Central memory CD8-positive, alpha-beta T cell (primary cell): ENCODE measurements around the gene KRTAP10-12.

Experiments
- ATAC-seq: fragments of 150-1000 bp; cut with Tn5 transposase; replicated peaks from 2 replicates; pipeline ENCODE4 v1.10.0; 2022; ENCODE audit warnings: mild to moderate bottlenecking, moderate FRiP score, moderate number of reproducible peaks; ENCODE audit not compliant: poor library complexity, severe bottlenecking; ENCODE audit errors: extremely low read depth
- DNase-seq, 2 donors: peaks; one replicate each; pipeline ENCODE4 v3.0.0; 2021; ENCODE audit warnings: low spot score in 2 of 2
- H3K27ac Mint-ChIP-seq: one replicate; pipeline ENCODE4 v1.8.0; 2022; ENCODE audit warnings: low read depth, mild to moderate bottlenecking, moderate library complexity, mixed read lengths
- H3K27me3 Mint-ChIP-seq: one replicate; pipeline ENCODE4 v1.8.0; 2022; ENCODE audit warnings: mixed read lengths
- H3K36me3 Mint-ChIP-seq: one replicate; pipeline ENCODE4 v1.8.0; 2022; ENCODE audit warnings: mild to moderate bottlenecking, moderate library complexity, mixed read lengths; ENCODE audit not compliant: insufficient read depth
- H3K4me1 Mint-ChIP-seq: one replicate; pipeline ENCODE4 v1.8.0; 2022; ENCODE audit warnings: mixed read lengths
- H3K4me3 Mint-ChIP-seq: one replicate; pipeline ENCODE4 v1.8.0; 2022; ENCODE audit warnings: mild to moderate bottlenecking, moderate library complexity, mixed read lengths
- H3K9me3 Mint-ChIP-seq: one replicate; pipeline ENCODE4 v1.8.0; 2022; ENCODE audit warnings: mixed read lengths

Gene KRTAP10-12

GRCh38 chr21:44736291-44737004 is 39.5 kb downstream of the KRTAP10-12 start:
- Mint-ChIP-seq H3K9me3 (no peaks in the 10 kb centered on the region), H3K4me3 (no peak overlapping the region), H3K4me1 (peaks cover 9% of the 10 kb centered on the region), H3K27me3 (peaks cover 17% of the 10 kb centered on the region), H3K36me3 (no peaks in the 10 kb centered on the region), H3K27ac (no peak overlapping the region)
- no peak for ATAC-seq
- no peak for DNase-seq

DNA sequence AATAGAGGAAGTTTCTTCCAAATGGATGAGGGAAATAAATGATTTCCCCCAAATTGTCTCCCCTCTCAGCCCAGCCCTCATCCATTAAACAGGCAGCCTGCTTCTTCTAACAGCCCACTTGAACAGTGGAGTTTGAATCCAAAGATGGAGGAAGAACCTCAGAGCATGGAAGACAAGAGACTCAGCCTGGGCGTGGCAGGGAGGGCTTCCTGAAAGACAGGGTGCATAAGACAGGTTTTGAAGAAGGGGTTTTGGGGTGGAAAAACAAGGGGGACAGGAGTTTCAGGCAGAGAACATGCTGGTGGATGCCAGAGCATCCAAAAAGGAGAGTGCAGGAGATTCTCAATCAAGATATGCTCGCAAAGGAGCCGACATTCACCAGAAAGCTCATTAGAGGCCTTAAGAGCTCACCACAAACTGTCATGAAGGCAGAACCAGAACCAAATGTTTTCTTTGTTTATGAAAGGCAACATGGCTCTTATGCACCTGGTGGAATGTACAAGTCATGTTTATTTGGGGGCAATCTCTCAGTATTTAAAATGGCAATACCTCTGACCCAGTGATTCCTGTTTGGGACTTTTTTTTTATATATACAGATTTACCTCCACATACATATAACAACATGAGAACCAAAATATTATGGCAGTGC is 40.9 kb downstream of the KRTAP10-12 start:
- Mint-ChIP-seq H3K27me3 (peaks cover 6% of the 10 kb centered on the region), H3K9me3 (no peaks in the 10 kb centered on the region), H3K4me3 (no peak overlapping the region), H3K4me1 (peaks cover 9% of the 10 kb centered on the region), H3K36me3 (no peaks in the 10 kb centered on the region), H3K27ac (no peak overlapping the region)
- DNase-seq = no peak
- ATAC-seq = no peak

GRCh38 chr21:44738621-44739020 is 41.6 kb downstream of the KRTAP10-12 start:
- H3K4me1 Mint-ChIP-seq = peaks cover 9% of the 10 kb centered on the region
- H3K9me3 Mint-ChIP-seq = no peaks in the 10 kb centered on the region
- ATAC-seq (no peak), DNase-seq (no peak)
- H3K27ac Mint-ChIP-seq = no peak overlapping the region
- no peak overlapping the region for H3K4me3 Mint-ChIP-seq
- peaks cover under 1% of the 10 kb centered on the region for H3K27me3 Mint-ChIP-seq
- H3K36me3 Mint-ChIP-seq = no peaks in the 10 kb centered on the region

DNA sequence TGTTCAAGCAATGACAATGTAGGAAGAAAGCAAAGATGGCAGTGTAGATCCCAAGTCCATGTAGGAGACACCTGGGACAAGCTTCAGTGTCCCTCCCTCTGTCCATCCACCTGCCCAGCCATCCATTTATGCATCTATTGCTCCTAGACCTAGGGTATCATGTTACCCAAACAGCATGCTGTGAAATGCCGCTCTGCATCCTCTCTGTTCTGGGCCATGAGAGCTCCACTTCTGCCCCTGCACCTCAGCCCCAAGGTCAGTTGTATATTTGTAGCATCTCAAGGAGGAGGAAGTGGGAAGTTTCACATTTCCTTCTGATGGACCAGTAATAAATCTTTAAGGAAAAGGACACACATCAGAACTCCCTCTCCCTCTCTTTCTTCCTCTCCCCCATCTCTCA is 42.3 kb downstream of the KRTAP10-12 start:
- no peak overlapping the region for H3K27ac Mint-ChIP-seq
- H3K27me3 Mint-ChIP-seq = no peaks in the 10 kb centered on the region
- ATAC-seq (no peak), DNase-seq (no peak)
- no peak overlapping the region for H3K4me3 Mint-ChIP-seq
- H3K4me1 Mint-ChIP-seq = peaks cover 9% of the 10 kb centered on the region
- H3K9me3 Mint-ChIP-seq = no peaks in the 10 kb centered on the region
- no peaks in the 10 kb centered on the region for H3K36me3 Mint-ChIP-seq

DNA sequence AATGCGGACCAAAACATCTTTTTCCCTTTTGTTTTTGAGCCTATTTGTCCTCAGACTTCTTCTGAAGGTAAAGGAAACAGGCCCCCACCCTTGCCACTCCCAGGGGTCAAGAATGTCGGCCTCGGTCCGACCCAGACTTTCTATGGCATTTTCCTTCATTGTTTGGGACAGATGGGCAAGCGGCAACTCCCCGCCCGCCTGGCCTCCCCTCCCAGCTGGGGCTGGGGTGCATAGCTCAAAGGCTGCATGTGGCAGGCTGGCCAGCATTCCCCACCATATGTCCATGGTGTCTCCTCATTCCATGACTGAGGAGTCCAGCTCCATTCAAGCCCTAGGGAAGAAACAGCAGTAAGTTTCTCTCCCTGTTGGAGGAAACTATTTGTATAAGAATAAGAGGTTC is 43.8 kb downstream of the KRTAP10-12 start:
- Mint-ChIP-seq H3K4me1 (peaks cover 9% of the 10 kb centered on the region), H3K4me3 (no peak overlapping the region), H3K27ac (no peak overlapping the region), H3K9me3 (no peaks in the 10 kb centered on the region), H3K36me3 (no peaks in the 10 kb centered on the region), H3K27me3 (no peaks in the 10 kb centered on the region)
- ATAC-seq (no peak), DNase-seq (no peak)

DNA sequence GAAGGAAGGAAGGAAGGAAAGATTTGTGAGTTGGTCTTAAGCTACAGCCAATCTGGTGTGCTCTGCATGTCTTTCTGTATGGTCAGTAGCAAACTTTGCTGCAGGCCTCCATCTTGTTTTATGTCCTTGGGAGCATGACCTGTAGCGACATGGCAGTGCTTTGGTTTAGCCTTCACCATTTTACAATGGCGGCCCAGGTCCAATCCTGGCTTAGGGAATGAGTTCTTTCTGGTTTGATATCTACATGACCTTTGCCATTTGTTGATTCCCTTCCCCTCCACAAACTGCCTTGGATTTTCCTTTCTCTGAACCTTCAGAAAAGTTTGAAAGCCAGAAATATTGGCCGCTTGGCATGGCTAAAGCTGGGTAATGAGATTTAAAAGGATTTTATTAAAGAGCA is 44.9 kb downstream of the KRTAP10-12 start:
- H3K27me3 Mint-ChIP-seq = no peaks in the 10 kb centered on the region
- H3K36me3 Mint-ChIP-seq = no peaks in the 10 kb centered on the region
- no peak overlapping the region for H3K27ac Mint-ChIP-seq
- DNase-seq (no peak), ATAC-seq (no peak)
- H3K4me1 Mint-ChIP-seq = peaks cover 9% of the 10 kb centered on the region
- H3K4me3 Mint-ChIP-seq = no peak overlapping the region
- H3K9me3 Mint-ChIP-seq = no peaks in the 10 kb centered on the region

DNA sequence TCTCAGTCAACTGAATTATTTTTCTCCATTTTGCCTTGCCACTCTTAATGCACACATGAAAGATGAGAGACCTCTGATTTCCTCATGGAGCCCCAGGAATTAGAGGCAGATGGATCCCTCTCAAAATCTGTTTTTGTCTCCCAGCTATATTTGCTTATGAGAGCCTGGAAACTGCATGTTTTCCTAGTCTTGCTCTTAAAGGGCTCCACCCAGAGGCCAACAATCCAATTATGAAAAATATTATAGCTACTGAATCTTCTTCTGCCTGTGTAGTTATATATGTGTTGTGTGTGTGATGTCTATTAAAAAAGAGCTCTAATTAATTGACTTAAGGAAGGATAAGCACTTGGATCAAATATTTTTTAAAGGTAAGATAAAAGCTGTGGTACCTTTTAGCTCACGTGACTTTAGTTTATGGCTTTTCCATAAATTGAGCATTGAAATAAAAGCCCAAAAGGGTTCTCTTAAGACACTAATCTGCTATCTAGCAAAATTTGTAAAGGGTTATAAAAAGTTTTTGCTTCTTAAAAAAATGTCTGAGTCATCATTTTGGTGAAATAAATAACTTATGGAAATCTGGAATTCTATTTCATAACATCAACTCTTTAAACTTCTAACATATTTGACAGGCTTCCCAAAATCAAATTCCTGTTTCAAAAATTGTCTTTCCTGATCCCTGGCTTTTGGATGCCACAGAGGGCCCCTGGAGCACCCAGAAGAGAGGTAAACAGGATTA is 45.6 kb downstream of the KRTAP10-12 start:
- no peaks in the 10 kb centered on the region for H3K27me3 Mint-ChIP-seq
- H3K36me3 Mint-ChIP-seq = no peaks in the 10 kb centered on the region
- ATAC-seq = no peak
- no peaks in the 10 kb centered on the region for H3K9me3 Mint-ChIP-seq
- DNase-seq = no peak
- H3K4me3 Mint-ChIP-seq = no peak overlapping the region
- H3K27ac Mint-ChIP-seq = no peak overlapping the region
- H3K4me1 Mint-ChIP-seq = peaks cover 3% of the 10 kb centered on the region
